GM19193 (cell line): ENCODE data around the gene FZR1.

ENCODE experiments used
- POLR2A ChIP-seq: IDR thresholded peaks from 4 replicates; pipeline ENCODE4 v1.6.1; 2011; ENCODE audit not compliant: insufficient read depth, insufficient read length; ENCODE audit errors: extremely low read depth

Gene FZR1

DNA sequence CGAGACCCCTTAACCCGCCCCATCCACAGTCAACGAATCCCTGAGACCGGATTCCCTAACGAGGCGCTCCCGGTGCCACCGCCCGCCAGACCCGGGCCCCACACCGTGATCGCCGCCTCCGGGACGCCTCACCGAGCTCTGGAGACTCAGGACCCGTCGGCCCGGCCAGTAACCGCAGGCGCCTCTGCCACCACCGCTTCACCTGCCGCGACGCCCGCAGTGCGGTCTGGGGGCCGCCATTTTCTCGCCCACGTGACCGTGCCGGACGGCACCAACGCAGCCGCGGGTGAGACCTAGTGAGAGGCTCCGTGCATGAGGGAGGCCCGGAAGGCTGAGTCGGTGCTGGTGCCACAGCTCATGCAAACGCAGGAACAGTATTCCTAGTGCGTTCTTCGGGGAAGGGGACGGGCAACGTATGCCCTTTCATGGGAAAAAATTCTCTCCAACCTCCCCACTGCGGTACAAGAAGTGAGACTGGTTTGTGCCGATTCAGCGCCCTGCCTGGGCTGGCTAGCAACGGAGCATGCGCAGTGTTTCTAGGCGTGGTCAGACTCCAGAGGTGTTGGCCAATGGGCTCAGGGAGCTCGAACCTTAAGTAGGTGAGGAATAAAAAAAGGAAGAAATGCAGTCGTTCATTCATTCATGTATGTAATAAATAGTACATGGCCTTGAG is 5.5 kb upstream of the FZR1 start, which contains the start of gene DOHH:
DOHH (minus strand) TSS at position 246 of the 673 bp plus-strand sequence. CDS start 3,860 bp downstream, outside the sequence.
- peak; percentile 88 for TF ChIP-seq POLR2A

DNA sequence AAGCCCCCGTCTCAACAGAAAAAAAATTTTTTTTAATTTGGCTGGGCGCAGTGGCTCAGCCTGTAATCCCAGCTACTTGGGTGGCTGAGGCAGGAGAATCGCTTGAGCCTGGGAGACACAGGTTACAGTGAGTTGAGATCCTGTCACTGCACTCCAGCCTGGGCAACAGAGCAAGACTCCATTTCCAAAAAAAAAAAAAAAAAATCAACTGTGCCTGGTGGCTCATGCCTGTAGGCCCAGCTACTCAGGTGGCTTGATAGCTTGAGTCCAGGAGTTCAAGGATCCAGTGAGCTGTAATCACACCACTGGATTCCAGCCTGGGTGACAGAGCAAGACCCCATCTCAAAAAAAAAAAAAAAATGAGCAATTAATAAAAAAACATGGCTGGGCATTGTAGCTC is 4.3 kb upstream of the FZR1 start:
- TF ChIP-seq POLR2A: no peak

DNA sequence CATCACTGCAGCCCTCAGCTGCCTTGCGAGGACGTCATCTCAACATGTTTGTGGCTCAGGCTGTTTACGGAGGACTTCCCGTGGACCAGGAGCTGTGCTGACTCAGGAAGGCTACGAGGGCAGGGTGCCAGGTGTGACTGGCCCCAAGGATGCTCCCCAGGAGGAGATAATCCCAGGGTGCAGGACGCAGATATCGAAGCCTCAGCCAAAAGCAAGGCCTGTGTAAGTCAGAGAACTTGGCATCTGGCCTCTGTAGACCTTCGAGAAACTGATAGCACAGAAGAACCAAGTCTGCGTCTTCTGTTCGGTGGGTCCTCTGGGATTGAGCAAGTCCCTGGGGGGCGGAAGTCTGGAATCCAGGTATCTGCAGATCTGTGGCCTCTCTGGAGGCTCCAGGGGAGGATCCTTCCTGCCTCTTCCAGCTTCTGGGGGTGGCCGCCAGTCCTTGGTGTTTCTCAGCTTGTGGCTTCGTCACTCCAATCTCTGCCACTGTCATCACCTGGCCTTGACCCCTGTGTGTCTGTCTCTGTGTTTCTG is 3.0 kb upstream of the FZR1 start:
- TF ChIP-seq POLR2A: no peak

DNA sequence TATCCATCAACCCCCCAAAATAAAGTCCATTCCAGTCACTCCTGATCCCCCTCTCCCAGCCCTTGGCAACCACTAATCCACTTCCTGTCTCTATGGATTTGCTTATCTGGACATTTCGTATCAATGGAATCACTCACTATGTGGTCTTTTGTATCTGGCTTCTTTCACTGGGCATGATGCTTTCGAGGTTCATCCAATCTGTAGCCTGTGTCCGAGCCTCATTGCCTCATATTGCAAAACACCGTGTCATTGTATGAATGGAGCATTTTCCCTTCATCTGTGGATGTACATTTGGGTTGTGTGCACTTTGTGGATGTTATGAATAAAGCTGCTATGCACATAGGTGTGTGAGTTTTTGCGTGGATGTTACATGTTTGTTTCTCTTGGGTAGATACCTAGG is 1.4 kb upstream of the FZR1 start:
- no peak for TF ChIP-seq POLR2A

DNA sequence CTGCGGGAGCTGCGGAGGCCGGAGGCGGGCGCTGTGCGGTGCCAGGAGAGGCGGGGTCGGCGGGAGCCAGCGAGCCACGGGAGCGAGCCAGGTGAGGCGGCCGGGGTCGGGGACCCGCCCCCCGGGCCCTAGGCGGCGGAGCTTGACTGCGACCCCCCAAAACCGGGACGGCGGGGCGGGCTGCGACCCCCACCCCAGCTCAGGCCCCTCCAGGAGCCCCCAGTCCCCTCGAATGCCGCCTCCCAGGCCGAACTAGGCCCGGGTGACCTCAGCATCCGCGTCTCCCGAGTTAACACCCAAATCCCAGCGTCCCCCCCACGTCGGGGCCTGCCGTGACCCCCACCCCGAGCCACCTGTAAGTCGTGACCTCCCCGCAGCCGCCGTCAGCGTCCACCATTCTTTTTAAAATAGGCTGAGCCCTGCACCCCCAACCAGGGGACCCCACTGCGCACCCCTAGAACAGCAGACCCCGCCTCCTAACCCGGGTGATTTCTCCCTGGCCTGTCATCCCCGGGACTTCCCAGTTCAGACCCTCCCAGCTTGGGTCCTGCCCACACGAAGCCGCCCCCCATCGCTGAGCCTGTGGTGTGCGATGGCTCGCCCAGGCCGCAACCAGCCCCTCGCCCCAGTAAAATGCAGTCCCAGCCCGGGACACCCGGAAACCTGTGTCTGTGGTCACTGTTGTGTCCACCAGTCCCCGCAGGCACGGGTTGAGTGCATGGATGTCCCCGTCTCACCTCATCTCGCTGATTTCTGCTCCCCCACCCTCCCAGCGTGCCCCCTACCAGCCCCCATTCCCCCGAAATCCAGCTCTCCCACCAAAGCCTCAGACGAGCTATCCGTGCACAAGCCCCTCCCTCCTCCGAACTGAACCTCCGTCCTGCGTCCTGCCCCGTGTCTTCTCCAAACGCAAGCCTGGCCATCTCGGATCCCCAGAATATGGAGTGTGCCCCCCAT is 551 bp downstream of the FZR1 start:
- TF ChIP-seq POLR2A: no peak

DNA sequence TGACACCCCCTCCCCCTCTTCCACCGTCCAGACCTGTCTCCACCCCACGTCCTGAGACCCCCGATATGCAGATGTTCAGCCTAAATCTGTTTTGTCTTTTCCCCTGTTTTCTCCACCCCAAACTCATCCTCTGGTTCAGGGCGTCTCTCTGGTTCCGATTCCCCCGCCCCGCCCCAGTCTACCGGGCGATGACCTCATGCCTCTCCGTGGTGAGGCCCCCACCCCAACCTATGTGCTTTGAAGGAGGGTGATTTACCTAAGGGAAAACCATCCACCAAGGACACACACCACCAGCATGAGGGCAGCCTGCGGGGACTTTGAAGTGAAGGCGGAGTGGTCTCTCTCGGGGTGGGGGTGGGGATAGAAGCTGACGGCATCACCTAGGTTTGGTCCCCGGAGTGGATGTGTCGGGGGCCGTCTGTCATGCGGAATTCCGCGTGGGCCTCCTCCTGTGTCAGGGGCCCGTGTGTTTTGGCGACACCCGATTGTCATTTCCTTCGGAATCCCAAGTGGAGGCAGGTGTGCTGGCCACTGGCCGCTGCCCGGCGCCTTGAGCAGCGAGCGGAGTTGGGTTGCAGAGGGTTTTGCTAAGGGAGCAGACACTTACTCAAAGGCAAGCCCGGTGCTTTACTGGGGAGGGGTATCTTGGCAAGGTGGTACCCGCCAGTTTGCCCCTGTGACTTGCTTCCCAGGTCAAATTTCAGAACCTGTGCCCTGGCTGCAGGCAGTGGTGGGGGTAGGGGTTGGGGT is 1.4 kb downstream of the FZR1 start:
- no peak for TF ChIP-seq POLR2A

DNA sequence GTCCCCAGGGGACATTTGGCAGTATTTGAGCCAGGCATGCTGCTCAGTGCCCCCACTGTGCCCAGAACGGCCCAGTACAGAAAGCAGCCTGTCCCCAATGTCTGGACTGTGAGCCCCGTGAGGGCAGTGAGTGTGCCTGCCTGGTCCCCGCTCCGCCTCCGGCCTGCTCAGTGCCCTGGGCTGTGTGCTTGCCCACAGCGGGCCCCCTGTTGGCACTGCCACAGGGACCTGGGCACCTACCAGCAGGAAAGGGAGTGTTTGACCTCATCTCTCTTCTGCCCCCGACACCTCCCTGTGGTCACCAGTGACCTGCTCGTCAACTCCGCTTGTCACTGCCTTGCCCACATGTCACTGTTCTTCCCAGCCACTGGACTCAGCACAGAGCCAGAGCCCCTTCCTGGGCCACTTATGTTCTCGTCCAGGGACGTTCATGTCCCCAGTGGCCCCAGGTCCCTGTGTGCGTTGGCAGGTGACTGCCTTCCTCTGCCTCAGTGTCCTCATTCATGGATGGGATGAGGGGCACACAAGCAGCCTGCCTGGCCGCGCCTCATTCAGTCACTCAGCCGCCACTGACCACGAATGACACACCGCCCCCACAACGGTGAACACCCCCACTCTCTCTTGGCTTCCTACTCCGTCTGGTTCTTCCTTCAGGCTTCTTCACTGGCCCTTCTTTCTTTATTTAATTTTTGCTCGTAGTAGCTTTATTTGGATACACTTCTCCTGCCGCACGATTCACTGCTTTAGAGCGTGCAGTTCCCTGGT is 2.8 kb downstream of the FZR1 start:
- no peak for TF ChIP-seq POLR2A

DNA sequence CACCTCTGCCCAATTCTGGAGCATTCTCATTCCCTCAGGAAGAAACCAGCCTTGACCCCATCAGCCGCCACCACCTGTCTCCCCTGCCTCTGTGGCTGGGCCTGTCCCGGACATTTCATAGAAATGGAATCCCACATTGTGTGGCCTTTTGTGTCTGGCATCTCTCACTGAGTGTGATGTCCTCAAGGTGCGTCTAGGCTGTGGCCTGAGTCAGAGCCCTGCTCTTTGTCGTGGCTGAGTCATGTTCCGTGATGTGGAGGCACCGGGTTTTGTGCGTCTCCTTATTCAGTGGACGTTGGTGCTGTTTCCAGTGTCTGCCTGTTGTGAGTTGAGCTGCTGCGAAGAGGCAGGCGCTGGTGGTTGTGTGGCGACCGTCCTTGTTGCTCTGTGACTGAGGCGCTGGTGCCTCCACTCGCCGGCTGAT is 3.5 kb downstream of the FZR1 start:
- no peak for TF ChIP-seq POLR2A

DNA sequence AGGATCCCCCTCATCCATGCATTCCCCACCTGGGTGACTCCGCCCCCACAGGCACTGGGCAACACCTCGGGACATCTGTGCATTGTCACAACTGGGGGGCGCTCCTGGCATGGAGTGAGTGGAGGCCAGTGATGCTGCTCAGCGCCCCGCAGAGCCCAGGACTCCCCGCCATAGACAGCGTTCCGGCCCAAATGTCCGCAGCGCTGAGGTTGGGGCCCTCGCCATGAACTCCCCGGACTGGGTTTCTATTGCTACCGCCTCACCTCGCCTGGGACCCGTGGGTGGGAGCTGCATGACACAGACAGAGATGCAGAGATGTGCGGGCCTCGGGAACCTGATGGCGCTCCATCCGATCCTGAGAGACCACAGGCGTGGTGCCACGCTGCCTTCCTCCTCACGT is 4.6 kb downstream of the FZR1 start:
- TF ChIP-seq POLR2A: no peak

DNA sequence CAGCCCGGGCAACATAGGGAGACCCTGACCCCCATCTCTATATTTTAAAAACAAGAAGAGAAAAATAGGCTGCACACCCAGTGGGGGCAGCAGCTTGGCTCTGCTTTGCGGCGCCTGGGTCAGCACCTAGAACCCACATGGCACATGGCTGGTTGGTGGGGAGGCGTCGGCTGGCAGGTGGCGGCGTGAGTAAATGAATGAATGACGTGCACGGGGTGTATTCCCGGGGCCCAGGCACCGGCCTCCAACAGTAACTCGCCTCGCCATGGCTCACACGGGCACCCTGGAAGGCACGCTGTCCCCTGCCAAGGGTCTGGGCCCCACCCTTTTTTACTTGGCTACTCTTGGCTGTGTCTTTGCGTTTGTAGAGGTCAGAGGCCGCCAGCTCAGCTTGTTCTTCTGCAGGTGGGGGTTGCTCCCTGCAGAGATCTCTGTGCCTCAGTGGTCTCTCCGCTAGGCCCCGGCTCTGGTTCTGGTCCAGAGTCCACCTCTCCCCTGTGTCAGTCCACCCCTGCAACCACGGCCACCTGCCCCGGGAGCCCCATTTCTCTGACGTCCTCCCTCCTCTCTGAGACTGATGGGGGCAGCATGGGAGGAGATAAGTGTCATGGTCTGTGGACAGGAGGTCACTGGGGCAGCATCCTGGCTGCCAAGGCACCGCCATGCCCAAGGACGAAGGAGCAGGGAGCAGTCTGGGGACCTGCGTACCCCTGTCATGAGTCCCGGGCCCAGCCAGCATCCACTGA is 5.6 kb downstream of the FZR1 start:
- TF ChIP-seq POLR2A: no peak

DNA sequence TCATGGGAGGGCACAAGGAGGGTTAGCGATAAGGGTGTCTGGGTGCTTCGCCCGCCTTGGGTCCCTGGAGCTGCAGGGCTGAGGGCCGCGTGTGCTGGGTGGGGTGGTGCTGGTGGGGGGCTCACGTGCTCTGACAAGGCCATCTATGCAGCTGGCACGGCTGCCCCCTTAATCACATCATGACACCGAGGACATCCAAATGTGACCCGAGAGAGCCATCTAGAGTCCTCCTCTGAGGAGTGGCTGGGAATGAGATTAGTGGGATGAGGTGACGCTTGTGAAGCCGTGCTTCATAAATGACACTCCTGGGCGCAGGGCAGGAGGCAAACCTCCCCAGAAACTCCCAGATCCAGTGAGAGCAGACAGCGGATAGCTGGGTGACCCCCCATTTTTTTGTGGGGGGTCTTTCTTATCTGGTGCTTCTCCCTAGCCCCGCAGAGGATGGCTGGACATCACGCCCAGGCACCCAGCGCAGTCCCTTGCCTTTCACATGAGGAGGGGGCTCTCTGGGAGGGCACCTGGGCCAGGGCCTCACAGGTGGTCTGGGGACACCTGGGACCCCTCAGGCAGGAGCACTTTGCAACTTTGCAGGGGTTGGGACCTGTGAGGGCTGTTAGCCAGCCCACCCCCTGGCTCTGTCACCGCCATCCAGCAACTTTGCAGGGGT is 6.6 kb downstream of the FZR1 start:
- TF ChIP-seq POLR2A: no peak

DNA sequence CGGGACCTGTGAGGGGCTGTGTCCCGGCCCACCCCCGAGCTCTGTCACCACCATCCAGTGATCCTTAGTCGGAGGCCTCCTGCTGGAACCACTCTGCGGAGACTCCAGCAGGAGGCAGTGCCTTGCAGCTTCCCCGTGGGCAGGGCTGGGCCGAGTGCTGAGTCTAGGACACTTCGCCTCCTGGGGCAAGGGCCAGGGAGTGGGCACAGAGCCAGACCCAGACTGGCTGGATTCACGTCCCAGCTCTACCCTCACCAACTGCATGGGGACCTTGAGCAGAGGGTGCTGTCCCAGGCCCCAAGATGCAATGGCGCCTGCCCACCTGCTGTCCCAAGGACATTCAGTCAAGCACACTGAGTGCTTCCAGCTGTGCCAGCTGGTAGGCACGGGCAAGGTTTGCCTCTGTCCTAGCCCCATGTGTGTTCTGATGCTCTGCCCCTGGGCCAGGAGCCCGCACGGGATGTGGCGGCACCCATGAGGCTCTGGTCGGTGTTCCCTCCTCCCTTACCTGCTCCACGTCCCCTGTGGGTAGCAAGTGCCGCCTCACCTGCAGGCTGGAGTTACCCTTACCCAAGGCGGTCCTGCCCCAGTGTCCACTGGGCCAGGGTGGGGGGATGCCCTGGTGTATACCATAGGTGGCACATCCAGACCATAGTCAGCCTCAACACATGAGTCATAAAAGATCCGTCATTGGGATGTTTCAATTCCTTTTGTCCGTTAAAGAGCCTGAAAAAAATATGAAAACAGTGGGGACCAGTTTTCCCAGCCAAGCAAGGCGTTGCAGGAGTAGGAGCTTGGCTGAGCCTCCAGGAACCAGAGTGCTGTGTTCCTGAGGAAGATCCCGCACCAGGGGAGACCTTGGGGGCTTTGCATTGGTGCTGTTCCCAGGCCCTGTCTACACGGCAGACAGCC is 7.4 kb downstream of the FZR1 start:
- TF ChIP-seq POLR2A: no peak
